Activated CD4-positive, alpha-beta T cell treated with anti-CD3 and anti-CD28 coated beads, Interleukin-2, amount 50 U/mL, for 48 hours (primary cell): Measurements from ENCODE around the gene LUZP2.
"Not testable (repeated sequence)": the region's sequence is repeated elsewhere in the genome, so short reads cannot be mapped to it uniquely, and the experiment has no call there.

Source experiments
- DNase-seq, 2 experiments: peaks; one replicate each; pipeline ENCODE4 v3.0.0-alpha.2; 2020

Gene LUZP2

DNA sequence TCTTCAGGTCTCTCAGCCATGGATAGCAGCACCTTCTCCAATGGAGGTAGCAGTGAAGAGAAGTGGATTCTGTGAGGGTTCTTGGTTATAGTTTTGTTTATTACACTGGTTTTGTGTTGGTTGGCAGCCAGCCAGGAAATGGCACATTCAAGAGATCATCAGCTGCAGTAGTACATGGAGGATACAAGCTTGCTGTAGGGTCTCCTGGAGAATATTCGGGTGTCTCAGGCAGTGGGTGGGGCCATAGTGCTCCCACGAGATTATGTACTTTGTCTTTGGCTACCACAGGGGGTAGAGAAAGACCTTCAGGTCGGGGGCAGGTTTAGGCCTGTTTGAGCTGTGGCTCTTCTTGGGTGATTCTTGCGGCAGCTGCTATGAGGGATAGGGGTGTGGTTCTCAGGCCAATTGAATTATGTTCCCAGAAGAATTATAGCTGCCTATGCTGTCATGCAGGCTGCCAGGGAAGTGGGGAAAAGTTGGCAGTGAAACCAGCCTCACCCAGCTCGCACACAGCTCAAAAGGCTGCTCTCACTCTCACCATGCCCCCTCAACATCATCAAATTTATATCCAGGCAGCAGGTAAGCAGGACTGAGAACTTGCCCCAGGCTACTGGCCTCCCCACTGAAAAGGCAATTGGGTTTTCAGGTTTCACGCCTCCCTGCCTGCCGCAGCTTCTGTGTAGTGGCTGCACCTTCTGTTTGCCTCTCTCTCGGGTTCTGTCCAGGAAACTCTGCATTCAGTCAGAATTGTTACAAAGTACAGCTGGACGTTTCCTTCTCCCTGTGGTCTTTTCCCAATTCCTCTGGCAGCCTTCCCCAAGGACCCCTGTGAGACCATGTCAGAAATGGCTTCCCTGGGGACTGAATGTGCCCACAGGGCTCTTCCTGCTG, 435.5 kb downstream of the LUZP2 start:
- no peak for DNase-seq

GRCh38 chr11:24934733-24935439, 438.0 kb downstream of the LUZP2 start:
- DNase-seq: no peak

DNA sequence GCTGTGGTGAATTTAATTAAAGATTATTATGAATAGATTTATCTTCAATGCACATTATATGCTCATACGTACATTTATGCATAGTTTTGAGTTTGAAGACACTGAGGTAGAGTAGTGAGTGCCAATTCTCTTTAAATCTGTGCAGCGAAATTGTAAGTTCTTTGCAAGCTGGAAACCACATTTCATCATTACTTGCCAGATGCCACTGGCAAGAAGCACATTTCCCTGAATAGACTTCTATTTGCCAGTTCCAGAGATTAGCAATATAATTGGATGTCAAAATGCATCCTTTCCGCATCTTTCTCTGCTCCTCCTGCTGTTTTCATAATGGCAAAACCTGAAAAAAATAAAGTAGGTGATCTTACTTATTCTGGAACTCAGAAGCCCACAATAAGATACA, 448.0 kb downstream of the LUZP2 start:
- no peak for DNase-seq

DNA sequence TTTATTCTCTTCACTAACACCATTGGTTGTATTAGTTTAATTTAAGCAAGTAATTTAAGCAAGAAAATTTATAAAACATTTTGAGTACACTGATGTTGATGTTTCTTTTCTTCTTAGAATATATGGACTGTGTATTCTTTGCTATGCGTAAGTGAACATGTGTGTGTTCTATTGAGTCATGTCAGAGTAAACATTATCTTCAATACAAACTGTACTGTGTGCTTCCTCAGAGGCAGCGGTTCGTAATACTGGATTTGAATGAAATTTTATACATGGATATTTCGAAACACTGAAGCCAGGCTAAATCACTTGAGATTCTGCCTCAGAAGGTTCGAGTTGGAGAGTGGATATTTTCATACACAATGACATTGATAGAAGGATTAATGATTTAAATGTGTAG, 452.6 kb downstream of the LUZP2 start:
- DNase-seq: no peak

GRCh38 chr11:24963852-24964251, 467.0 kb downstream of the LUZP2 start:
- DNase-seq: no peak

GRCh38 chr11:24965748-24966147, 468.9 kb downstream of the LUZP2 start:
- DNase-seq: no peak

- not testable (repeated sequence) for DNase-seq
Measured at GRCh38 chr11:24993903-24994302, 497.1 kb downstream of the LUZP2 start.

DNA sequence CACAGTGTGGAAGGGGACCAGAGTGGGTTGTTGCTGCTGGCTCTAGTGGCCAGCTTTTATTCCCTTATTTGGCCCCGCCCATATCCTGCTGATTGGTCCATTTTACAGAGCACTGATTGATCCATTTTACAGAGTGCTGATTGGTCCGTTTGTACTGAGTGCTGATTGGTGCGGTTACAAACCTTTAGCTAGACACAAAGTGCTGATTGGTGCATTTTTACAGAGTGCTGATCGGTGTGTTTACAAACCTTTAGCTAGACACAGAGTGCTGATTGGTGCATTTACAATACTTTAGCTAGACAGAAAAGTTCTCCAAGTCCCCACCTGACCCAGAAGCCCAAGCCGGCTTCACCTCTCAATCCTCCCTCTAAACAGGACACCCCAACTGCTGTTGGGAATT, 503.1 kb downstream of the LUZP2 start:
- not testable (repeated sequence) for DNase-seq

- no peak for DNase-seq
Measured at GRCh38 chr11:25037431-25037830, 540.6 kb downstream of the LUZP2 start.

DNA sequence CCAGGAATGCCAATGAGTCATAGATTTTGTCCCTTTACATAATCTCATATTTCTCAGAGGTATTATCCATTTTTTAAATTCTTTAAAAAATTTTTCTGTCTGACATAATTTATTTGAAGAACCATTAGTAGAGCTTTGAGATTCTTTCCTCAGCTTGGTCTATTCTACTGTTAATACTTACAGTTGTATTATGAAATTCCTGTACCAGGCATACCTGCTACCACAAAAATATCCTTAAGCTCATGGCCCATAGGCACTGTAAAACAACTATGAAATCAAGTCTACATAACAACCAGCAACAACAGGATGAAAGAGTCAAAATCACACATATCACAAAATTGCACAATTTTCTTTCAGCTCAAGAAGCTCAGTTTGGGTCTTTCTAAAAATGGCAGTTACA, 541.3 kb downstream of the LUZP2 start:
- DNase-seq: no peak

DNA sequence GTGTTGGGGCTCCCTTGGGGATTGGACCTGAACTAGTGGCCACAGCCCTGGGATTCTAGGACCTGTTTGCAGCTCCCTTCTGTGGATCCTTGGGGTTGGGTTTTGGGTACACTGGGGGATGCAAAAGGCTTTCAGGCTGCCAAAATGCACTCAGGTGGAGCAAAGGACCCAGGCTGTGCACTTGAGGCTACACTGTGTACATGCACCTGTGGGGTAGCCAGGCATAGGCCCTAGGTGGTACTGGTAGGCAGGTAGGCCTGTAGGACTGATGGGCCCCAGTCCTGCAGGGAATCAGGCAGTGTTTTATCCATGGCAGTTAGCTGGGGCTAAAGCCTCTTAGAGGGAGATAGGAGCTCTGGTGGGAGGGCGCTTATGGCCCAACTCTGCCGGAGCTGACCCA, 542.3 kb downstream of the LUZP2 start:
- no peak for DNase-seq

DNA sequence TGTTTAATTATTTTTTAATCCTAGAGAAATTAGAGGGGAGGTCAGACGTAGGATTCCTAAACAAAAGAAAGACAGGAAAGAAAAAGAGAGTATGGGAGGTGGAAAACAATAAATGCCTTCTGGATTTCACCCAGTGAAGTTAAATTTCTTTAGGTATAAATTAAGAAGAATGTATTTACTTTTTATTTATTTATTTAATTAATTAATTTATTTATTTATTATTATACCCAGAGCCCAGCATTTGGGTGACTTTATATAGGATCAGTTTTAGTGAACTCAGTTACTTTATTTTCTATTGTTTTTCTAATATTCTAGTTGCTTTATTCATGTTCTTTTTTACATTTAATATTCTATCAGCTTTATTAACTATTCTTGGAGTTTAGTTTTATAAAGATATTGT, 551.8 kb downstream of the LUZP2 start:
- no peak for DNase-seq

DNA sequence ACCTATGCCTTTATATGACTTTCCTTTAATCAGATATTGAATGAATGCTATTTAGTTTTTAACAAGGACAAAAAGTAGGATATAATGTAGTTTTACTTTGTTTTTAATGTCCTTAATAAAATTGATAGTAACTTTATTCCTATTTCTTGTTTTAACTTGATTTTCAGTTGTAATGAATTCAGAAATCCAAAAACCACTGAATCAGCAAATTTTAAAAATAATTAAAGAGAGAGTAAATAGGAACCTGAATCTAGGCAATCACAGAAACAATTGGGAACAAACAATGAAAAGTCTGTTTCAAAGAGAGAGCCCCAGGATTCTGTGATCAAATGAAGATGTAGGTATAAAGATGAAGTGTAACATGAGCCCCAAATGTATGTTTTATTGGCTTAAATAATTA, 556.0 kb downstream of the LUZP2 start:
- no peak for DNase-seq

DNA sequence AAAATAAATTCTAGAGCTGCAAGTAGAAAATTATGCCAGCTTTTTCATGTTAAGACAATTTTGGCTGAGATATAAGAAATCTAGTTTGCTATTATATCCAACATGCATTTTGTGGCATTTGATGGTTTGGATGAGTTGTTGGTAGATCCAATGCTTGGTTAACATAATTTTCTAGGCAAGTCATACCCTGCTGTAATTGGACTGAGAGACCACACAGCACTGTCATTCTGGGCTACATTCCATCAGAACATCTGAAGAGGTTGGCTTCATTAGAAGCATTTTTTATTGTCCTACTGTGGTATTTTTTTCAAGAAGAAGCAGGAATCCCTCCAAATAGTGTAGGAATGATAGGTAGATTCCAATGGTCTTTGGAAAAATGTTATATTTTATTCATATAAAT, 561.0 kb downstream of the LUZP2 start:
- DNase-seq: no peak

DNA sequence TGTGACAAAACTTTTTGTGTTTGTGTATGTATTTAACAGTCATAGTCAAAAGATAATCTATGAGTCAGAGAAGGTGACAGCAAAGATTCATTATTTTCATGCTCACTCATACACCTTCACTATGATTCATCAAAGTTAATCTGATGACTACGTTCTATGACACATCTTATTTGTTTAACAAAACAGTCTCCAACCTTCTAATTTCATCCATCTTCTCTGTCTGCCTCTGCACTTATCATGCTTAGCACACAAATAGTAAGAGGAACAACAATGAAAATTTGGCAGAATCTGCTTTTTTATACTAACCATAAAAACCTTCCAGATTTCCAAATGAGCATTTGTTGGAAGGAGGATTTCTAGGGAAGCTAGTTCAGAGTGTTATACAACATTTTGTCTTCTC, 568.9 kb downstream of the LUZP2 start:
- no peak for DNase-seq

DNA sequence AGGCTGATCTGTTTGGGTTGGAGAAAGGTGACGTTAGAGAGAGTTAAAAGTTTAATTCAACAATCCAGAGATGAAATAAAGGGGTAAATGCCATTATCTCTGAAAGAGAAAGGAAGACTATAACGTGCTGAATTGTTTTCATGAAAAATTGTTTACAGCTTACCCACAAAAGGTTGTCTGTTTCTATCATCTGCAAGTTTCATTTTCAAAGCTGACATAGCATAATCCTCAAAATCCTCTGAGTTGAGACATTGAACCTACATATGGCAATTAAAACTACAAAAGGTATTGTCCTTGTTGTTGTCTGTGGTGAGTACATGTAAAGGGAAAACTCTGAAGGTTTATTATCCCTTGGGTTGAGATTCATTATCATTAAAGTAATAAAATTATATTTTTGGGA, 569.9 kb downstream of the LUZP2 start:
- DNase-seq: no peak

DNA sequence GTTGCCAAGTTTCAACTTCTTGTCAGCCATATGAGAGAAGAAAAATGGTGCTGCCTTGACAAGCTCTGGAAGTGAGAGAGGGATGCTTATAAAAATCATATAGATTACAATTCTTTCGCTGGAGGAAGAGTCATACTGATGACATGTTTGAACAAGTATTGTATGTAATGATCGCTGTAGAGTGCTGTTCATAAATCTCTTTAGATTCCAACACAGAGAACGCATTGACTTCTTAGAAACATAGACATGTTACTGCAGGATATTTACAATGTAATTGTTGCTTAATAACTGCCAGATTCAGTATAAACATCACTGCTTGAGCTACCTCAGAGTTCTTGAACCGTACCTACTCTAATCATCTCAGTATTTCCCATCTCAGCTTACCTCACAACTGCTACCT, 571.6 kb downstream of the LUZP2 start:
- no peak for DNase-seq

DNA sequence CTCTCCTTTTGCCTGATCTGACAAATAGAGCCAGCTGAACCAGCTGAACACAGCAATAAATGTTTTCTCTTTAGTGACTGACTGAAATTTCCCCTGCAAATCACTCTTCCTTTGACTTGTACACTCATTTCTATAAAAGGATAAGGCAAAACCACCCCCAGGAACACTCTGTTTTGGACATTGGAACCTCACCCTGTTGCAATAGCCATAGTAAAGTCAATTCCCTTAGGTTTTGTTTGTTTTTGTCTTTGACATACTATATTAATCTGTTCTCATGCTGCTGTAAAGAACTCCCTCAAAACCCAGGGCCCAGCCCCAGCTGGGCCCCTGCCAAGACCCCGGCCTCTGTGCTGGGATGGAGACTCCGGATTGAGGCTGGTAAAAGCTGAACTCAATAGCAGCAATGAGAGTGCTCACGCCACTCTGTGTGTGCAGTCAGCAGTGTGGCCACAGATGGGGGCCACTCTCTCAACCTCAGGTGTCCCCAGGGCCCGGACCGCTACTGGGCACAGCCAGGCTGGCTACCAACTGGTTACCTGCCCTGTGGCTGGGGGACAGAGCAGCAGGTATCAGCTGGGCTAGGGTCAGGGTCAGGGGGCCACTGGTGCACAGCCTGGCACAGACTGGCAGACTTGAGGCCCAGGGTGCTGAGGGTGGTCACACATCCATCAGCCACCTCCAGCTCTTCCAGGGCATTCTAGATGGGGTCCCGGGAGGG, 597.4 kb downstream of the LUZP2 start:
- no peak for DNase-seq

- DNase-seq: no peak
Measured at GRCh38 chr11:25119416-25119815, 622.6 kb downstream of the LUZP2 start.
